GM19455 (cell line): ENCODE results near the gene MAP2K5.

Experiments used
- ATAC-seq: cut with Tn5 transposase; IDR thresholded peaks from one replicate; pipeline ENCODE4 v1.9.1; 2021; ENCODE audit not compliant: unreplicated experiment

MAP2K5 gene

GRCh38 chr15:67832897-67833709, 290.6 kb downstream of the MAP2K5 start:
- no peak for ATAC-seq

GRCh38 chr15:67833710-67834511, 291.4 kb downstream of the MAP2K5 start:
- no peak for ATAC-seq

GRCh38 chr15:67834581-67835296, 292.2 kb downstream of the MAP2K5 start:
- ATAC-seq, result no peak

GRCh38 chr15:67835297-67836133, 293.0 kb downstream of the MAP2K5 start:
- no peak for ATAC-seq

GRCh38 chr15:67836134-67836455, 293.6 kb downstream of the MAP2K5 start:
- ATAC-seq, result no peak

GRCh38 chr15:67836477-67836876, 294.0 kb downstream of the MAP2K5 start:
- no peak for ATAC-seq

- no peak for ATAC-seq
These were observed 294.5 kb downstream of the MAP2K5 start for GRCh38 chr15:67836955-67837354.

GRCh38 chr15:67838789-67839332, 296.4 kb downstream of the MAP2K5 start:
- ATAC-seq, result no peak

- ATAC-seq, result peak; percentile 5
These were observed 297.0 kb downstream of the MAP2K5 start for GRCh38 chr15:67839499-67839928.

- ATAC-seq, result peak; percentile 81
These were observed 297.6 kb downstream of the MAP2K5 start, which contains the start of gene RNU6-1 for GRCh38 chr15:67839929-67840748. Gene RNU6-1 (minus strand): TSS chr15:67840045.

GRCh38 chr15:67840749-67841512, 298.4 kb downstream of the MAP2K5 start:
- ATAC-seq, result no peak

- no peak for ATAC-seq
These were observed 298.9 kb downstream of the MAP2K5 start for GRCh38 chr15:67841513-67841762.

- no peak for ATAC-seq
These were observed 300.6 kb downstream of the MAP2K5 start for GRCh38 chr15:67843092-67843501.

GRCh38 chr15:67843571-67844387, 301.3 kb downstream of the MAP2K5 start:
- ATAC-seq, result no peak

GRCh38 chr15:67845974-67846373, 303.5 kb downstream of the MAP2K5 start:
- no peak for ATAC-seq

- ATAC-seq, result no peak
These were observed 307.0 kb downstream of the MAP2K5 start for GRCh38 chr15:67849538-67849937.

- ATAC-seq, result no peak
These were observed 307.8 kb downstream of the MAP2K5 start for GRCh38 chr15:67850336-67850735.

GRCh38 chr15:67850994-67851571, 308.6 kb downstream of the MAP2K5 start:
- no peak for ATAC-seq
